Muscle of leg (tissue), 11 donors: ENCODE data around the gene BRD7. TPM values are rescaled to one million over a fixed set of nuclear protein-coding genes. Genes with fewer than 3 reads are reported as not detected.

ENCODE experiments used
- DNase-seq: peaks from one replicate; pipeline ENCODE4 v3.0.0; 2013
- H3K27ac ChIP-seq: one replicate; pipeline ENCODE4 v1.5.1; 2013; ENCODE audit warnings: mild to moderate bottlenecking, low read length, control low read depth
- H3K27me3 ChIP-seq: one replicate; pipeline ENCODE4 v1.6.1; 2013; ENCODE audit warnings: low read length; ENCODE audit not compliant: control insufficient read depth, insufficient read depth
- H3K36me3 ChIP-seq: one replicate; pipeline ENCODE4 v1.6.1; 2013; ENCODE audit warnings: low read length; ENCODE audit not compliant: control insufficient read depth, insufficient read depth
- H3K4me1 ChIP-seq: one replicate; pipeline ENCODE4 v1.6.1; 2013; ENCODE audit warnings: low read length; ENCODE audit not compliant: control insufficient read depth, insufficient read depth
- H3K4me3 ChIP-seq: one replicate; pipeline ENCODE4 v1.5.1; 2013; ENCODE audit warnings: low read length, control low read depth
- H3K9me3 ChIP-seq: replicated peaks from 2 replicates; pipeline ENCODE4 v1.6.1; 2013; ENCODE audit warnings: low read depth, low read length; ENCODE audit not compliant: control insufficient read depth
- WGBS: methylation state at CpG from one replicate; pipeline ENCODE4 v1.1.5; 2013; ENCODE audit warnings: missing lambda C conversion rate; ENCODE audit not compliant: insufficient coverage; 5-methylcytosine and 5-hydroxymethylcytosine counted together
- polyA plus RNA-seq, 8 donors: library from polyadenylated mRNA; unstranded; fragments of 120-200 nt; gene quantifications; one replicate each; pipeline versions ENCODE4 v1.2.1 to v1.2.3, GENCODE V29; 2013; ENCODE audit warnings: inconsistent platforms in 1 of 8, low replicate concordance in 1 of 8; ENCODE audit not compliant: insufficient read length in 8 of 8, insufficient read depth in 1 of 8
- total RNA-seq: library from RNA; stranded (reverse); fragments of 120-200 nt; gene quantifications from one replicate; pipeline ENCODE4 v1.2.4, GENCODE V29; 2013

Gene BRD7
- total and polyA plus RNA-seq, 9 donors: 56.7 to 76.5 (median 69.5) TPM

GRCh38 chr16:50336884-50337283, 31.9 kb downstream of the BRD7 start:
- H3K4me1 ChIP-seq: no peaks in the 10 kb centered on the region
- H3K36me3 ChIP-seq: peaks cover 25% of the 10 kb centered on the region
- no CpG with 5 or more reads among the region's 1 CpG for WGBS
- H3K4me3 ChIP-seq: no peak overlapping the region
- DNase-seq: no peak
- no peaks in the 10 kb centered on the region for H3K9me3 ChIP-seq
- no peaks in the 10 kb centered on the region for H3K27me3 ChIP-seq
- H3K27ac ChIP-seq: no peak overlapping the region

DNA sequence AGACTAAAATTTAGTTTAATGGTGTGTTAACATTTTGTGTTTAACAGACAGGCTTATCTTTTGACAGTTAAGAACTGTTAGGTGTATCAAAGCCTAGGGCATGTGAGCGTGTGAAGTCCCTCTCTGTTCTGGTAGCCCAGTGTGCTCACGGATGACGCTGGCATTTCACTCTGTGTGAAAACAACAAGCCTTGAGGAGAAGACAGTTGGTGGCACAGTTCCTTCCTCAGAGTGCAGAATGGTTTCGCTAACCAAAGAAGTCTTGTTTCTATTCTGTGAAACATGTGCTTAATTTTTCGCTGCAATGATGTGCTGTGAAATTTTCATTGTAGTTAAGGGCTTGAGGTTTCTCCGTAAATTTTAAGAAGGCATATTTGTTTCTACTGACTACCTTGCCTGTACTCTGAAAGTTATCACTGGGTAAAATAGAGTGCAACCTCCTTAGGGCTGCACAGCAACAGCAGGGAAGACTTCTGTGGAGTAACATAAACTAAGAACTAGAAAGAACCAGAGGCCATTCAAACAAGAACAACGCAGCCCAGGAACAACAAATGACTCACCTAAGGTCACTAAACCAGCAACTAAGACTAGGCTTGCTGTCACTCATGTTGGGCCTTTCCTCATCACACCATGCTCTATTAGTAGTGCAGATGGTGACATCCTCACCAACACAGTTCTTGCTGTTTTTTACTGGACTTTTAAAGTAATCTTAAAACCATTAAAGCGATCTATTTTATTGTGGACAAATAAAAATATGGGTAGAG, 33.4 kb downstream of the BRD7 start:
- Histone ChIP-seq H3K27ac (no peak overlapping the region), H3K4me3 (no peak overlapping the region), H3K36me3 (peaks cover 25% of the 10 kb centered on the region), H3K4me1 (no peaks in the 10 kb centered on the region), H3K9me3 (no peaks in the 10 kb centered on the region), H3K27me3 (no peaks in the 10 kb centered on the region)
- DNase-seq: no peak
- WGBS: 95% methylated on average over 5 of the region's 8 CpGs

DNA sequence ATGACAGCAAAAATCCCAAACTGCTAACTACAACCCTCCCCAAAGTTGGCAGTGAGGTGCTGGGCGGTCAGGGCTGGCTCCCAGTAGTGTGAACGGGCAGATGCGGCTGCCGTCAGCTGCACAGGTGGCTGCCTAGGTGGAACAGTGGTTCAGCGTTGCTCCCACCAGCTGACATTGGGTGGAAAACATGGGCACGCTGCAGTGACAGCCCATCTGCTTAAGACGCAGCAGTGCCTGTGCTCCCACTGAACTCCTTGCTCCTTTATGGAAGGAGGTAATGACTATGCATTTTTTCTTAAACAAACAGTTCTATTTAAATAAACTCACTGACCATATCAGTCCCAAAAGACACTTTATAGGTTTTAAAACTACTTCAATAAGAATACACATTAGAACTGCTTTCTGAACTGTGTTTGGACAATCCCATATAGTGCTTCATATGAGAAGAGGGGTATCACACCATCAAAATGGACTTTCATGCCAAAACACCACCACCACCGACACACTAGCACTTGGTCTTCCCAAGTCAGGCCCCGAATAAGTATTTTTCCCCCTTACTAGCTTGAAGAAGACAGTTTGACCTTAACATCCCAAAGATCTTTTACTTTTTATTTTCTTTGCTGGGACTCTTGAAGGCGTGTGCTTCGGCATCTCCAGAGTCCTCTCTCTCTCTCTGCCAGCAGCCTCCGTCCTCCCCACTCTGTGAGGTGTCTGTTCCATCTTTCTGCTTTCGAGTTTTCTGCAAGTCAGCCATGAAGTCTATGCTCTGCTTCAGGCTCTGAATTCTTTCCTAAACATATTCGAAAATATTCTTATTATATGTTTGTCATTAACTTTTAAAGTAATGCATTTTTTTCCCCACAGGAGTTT, 34.4 kb downstream of the BRD7 start:
- WGBS: 82% methylated on average over 8 of the region's 14 CpGs
- no peak overlapping the region for H3K4me3 ChIP-seq
- no peak for DNase-seq
- no peaks in the 10 kb centered on the region for H3K27me3 ChIP-seq
- no peak overlapping the region for H3K27ac ChIP-seq
- no peaks in the 10 kb centered on the region for H3K4me1 ChIP-seq
- no peaks in the 10 kb centered on the region for H3K9me3 ChIP-seq
- peaks cover 31% of the 10 kb centered on the region for H3K36me3 ChIP-seq

- 100% methylated on average over 1 of the region's 3 CpGs for WGBS
- Histone ChIP-seq H3K27ac (no peak overlapping the region), H3K36me3 (peaks cover 29% of the 10 kb centered on the region), H3K9me3 (no peaks in the 10 kb centered on the region), H3K4me3 (no peak overlapping the region), H3K27me3 (no peaks in the 10 kb centered on the region), H3K4me1 (no peaks in the 10 kb centered on the region)
- no peak for DNase-seq
Observed at GRCh38 chr16:50332599-50332998, 36.2 kb downstream of the BRD7 start.

DNA sequence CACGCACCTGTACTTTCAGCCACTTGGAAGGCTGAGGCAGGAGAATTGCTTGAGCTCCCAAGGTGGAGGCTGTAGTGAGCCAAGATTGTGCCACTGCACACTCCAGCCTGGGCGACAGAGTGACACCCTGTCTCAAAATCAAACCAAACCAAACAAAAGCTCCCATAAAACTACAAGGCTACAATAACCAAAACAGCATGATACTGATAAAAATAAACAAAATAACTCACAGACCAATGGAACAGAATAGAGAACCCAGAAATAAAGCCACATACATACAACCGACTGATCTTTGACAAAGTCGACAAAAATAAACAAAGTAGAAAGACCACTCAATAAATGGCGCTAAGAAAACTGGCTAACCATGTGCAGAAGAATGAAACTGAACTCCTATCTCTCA, 37.2 kb downstream of the BRD7 start:
- Histone ChIP-seq H3K27me3 (no peaks in the 10 kb centered on the region), H3K36me3 (peaks cover 35% of the 10 kb centered on the region), H3K4me1 (no peaks in the 10 kb centered on the region), H3K27ac (no peak overlapping the region), H3K9me3 (no peaks in the 10 kb centered on the region), H3K4me3 (no peak overlapping the region)
- no CpG with 5 or more reads among the region's 5 CpGs for WGBS
- DNase-seq: no peak

GRCh38 chr16:50329446-50330189, 39.2 kb downstream of the BRD7 start:
- H3K36me3 ChIP-seq: peaks cover 45% of the 10 kb centered on the region
- no peaks in the 10 kb centered on the region for H3K27me3 ChIP-seq
- H3K4me1 ChIP-seq: no peaks in the 10 kb centered on the region
- H3K27ac ChIP-seq: no peak overlapping the region
- WGBS: 74% methylated on average over 9 of the region's 11 CpGs
- no peak for DNase-seq
- H3K9me3 ChIP-seq: no peaks in the 10 kb centered on the region
- no peak overlapping the region for H3K4me3 ChIP-seq

DNA sequence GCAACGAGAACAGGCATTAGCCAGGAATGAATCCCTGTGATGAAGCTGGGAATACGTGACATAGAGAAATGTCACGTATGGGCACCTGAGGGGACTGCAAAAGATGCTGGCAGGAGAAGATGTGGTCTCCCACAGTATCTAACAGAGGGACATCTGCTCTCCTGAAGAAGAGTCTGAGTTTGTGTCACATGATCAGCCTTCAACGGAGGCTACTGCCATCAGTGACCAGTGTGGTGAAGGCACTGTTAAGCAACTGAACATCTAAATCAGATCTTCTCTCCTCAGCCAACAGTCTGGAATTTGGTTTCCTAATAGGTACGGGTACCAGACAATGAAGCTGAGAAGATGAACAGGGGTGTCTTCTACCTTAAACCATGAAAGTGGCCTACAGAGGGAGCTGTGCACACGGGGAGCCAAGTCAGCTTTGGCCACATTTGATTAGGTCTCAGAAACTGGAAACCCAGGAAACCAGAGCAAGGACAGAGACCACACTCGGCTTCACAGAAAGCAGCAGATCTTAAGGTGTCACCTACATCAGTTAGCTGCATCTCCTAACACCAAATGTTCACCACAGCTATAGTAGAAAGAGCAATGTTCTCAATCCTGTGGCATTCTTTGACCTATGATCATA, 41.8 kb downstream of the BRD7 start:
- DNase-seq: no peak
- H3K27me3 ChIP-seq: no peaks in the 10 kb centered on the region
- H3K9me3 ChIP-seq: no peaks in the 10 kb centered on the region
- 71% methylated on average over 6 of the region's 7 CpGs for WGBS
- peaks cover 48% of the 10 kb centered on the region for H3K36me3 ChIP-seq
- H3K4me3 ChIP-seq: no peak overlapping the region
- H3K4me1 ChIP-seq: no peaks in the 10 kb centered on the region
- no peak overlapping the region for H3K27ac ChIP-seq

GRCh38 chr16:50326264-50326663, 42.5 kb downstream of the BRD7 start:
- H3K4me3 ChIP-seq: no peak overlapping the region
- no peaks in the 10 kb centered on the region for H3K9me3 ChIP-seq
- peaks cover 48% of the 10 kb centered on the region for H3K36me3 ChIP-seq
- no peaks in the 10 kb centered on the region for H3K27me3 ChIP-seq
- no peaks in the 10 kb centered on the region for H3K4me1 ChIP-seq
- no peak overlapping the region for H3K27ac ChIP-seq
- DNase-seq: no peak
- WGBS: 90% methylated on average over 5 of the region's 5 CpGs

DNA sequence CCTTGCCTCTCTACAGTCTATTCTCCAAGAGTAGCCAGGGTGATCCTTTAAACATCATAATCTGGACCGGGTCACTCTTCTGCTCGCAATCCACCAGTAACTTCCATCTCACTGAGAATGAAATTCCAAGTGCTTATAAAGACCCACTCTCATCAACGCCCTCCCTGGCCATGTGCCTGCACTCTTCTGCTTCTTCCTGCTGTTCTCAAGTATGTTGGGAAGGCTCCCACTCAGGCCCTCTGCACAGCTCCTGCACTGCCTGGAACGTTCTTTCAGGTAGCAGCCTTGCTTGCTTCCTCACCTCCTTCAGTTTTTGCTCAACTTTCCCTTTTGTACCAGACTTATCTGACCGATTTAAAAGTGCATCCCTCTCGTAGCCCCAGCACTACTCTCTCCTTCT, 44.4 kb downstream of the BRD7 start:
- Histone ChIP-seq H3K4me1 (no peaks in the 10 kb centered on the region), H3K27ac (no peak overlapping the region), H3K27me3 (no peaks in the 10 kb centered on the region), H3K36me3 (peaks cover 55% of the 10 kb centered on the region), H3K9me3 (no peaks in the 10 kb centered on the region), H3K4me3 (no peak overlapping the region)
- WGBS: 80% methylated on average over 6 of the region's 6 CpGs
- no peak for DNase-seq
